CD8-positive, alpha-beta memory T cell (primary cell): ENCODE measurements around the gene ZDHHC14. TPM values are rescaled to one million over a fixed set of nuclear protein-coding genes. Genes with fewer than 3 reads are reported as not detected.
"Not testable (repeated sequence)": the region's sequence is repeated elsewhere in the genome, so short reads cannot be mapped to it uniquely, and the experiment has no call there.

ENCODE experiments used
- CTCF ChIA-PET: fragments of 350-600 bp; sonication (Branson Sonifier 250); formaldehyde crosslinking; loops from one replicate; lab custom pipeline; 2021; ENCODE audit warnings: antibody characterized with exemption; lab: Charles Lee
- POLR2A ChIA-PET: fragments of 350-600 bp; sonication (Branson Sonifier 250); formaldehyde crosslinking; loops from one replicate; lab custom pipeline; 2021; ENCODE audit warnings: antibody characterized with exemption; lab: Charles Lee
- DNase-seq, 5 donors: peaks; one replicate each; pipeline versions ENCODE4 v3.0.0 to v3.0.0-alpha.2; 2020 to 2022; ENCODE audit warnings: mixed read lengths in 1 of 5
- H3K27ac ChIP-seq: one replicate; pipeline ENCODE4 v1.7.0; 2013; ENCODE audit warnings: low read depth, mild to moderate bottlenecking, low read length, moderate library complexity
- H3K27me3 ChIP-seq: 2 replicates; pipeline ENCODE4 v1.7.0; 2013; ENCODE audit warnings: low read length, mild to moderate bottlenecking; ENCODE audit not compliant: insufficient read depth, poor library complexity, severe bottlenecking
- H3K36me3 ChIP-seq: 2 replicates; pipeline ENCODE4 v1.7.0; 2013; ENCODE audit warnings: mild to moderate bottlenecking, low read length, moderate library complexity; ENCODE audit not compliant: insufficient read depth
- H3K4me1 ChIP-seq: 2 replicates; pipeline ENCODE4 v1.7.0; 2013; ENCODE audit warnings: mild to moderate bottlenecking, low read length, moderate library complexity; ENCODE audit not compliant: insufficient read depth
- H3K4me3 ChIP-seq: 2 replicates; pipeline ENCODE4 v1.7.0; 2013; ENCODE audit warnings: mild to moderate bottlenecking, low read length
- H3K9me3 ChIP-seq: 2 replicates; pipeline ENCODE4 v1.7.0; 2013; ENCODE audit warnings: mild to moderate bottlenecking, low read length
- H3K27ac Mint-ChIP-seq, 8 donors: one replicate each; pipeline ENCODE4 v1.8.0; 2020 to 2021; ENCODE audit warnings: mixed read lengths in 8 of 8, mild to moderate bottlenecking in 6 of 8, inconsistent platforms in 3 of 8, moderate library complexity in 3 of 8
- H3K27me3 Mint-ChIP-seq, 2 donors: one replicate each; pipeline ENCODE4 v1.8.0; 2020 to 2021; ENCODE audit warnings: mixed read lengths in 2 of 2, mild to moderate bottlenecking in 1 of 2, moderate library complexity in 1 of 2
- H3K36me3 Mint-ChIP-seq, 3 donors: one replicate each; pipeline ENCODE4 v1.8.0; 2020 to 2021; ENCODE audit warnings: mixed read lengths in 3 of 3, inconsistent platforms in 1 of 3, mild to moderate bottlenecking in 1 of 3
- H3K4me1 Mint-ChIP-seq, 3 donors: one replicate each; pipeline ENCODE4 v1.8.0; 2020 to 2021; ENCODE audit warnings: mixed read lengths in 3 of 3, inconsistent platforms in 1 of 3, mild to moderate bottlenecking in 1 of 3
- H3K4me3 Mint-ChIP-seq, 7 donors: one replicate each; pipeline ENCODE4 v1.8.0; 2020 to 2021; ENCODE audit warnings: mixed read lengths in 7 of 7, mild to moderate bottlenecking in 6 of 7, moderate library complexity in 4 of 7, inconsistent platforms in 2 of 7
- H3K9me3 Mint-ChIP-seq, 5 donors: one replicate each; pipeline ENCODE4 v1.8.0; 2020 to 2022; ENCODE audit warnings: mixed read lengths in 5 of 5, mild to moderate bottlenecking in 3 of 5, moderate library complexity in 2 of 5, inconsistent platforms in 1 of 5
- polyA plus RNA-seq: library from polyadenylated mRNA; unstranded; fragments of 300-500 nt; fragmentation: Illumina TruSeq; gene quantifications from one replicate; pipeline ENCODE4 v1.2.3, GENCODE V29; 2021
- total RNA-seq, 2 experiments: library from RNA; stranded (reverse); gene quantifications; one replicate each; pipeline ENCODE4 v1.2.3, GENCODE V29; 2021

ZDHHC14 gene
- total and polyA plus RNA-seq, 3 experiments from 2014 or later, result 4.2 to 8.1 (median 6.3) TPM

DNA sequence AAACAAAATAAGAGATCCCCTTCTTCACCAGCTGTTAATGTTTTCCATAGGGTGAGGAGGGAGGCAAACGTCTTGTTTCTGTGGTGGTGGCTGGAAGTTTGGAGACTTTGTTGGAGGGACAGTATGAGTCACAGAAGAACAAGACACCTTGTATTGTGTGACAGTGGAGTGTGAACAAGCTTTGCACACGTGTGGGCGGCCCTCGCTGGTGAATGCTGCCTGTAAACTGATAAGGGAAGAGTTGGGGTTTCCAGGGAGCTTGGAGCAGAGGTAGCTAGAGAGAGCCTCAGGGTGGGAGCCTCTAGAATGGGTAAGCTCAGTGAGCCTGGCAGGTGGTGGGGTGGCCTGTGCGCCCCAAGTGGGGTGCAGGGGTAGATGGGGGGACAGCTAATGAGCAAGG lies 78.3 kb downstream of the ZDHHC14 start:
- no peak overlapping the region for H3K27ac ChIP-seq
- ChIA-PET POLR2A (interaction anchor here (0.6 kb wide), 1 partner anchor 109 kb away, joined by 3 read pairs; no protein-coding TSS in a partner anchor), CTCF (no interaction called here)
- Mint-ChIP-seq H3K4me3 (no peak overlapping the region), H3K27ac (peak overlapping the region in 3 of 8 donors; percentile 29 to 81 (median 64)), H3K36me3 (peaks cover 0 to 4% (median 0%) of the 10 kb centered on the region in 3 donors), H3K27me3 (peaks cover 0 to 1% of the 10 kb centered on the region in 2 donors), H3K4me1 (peaks cover 19 to 24% (median 24%) of the 10 kb centered on the region in 3 donors), H3K9me3 (no peaks in the 10 kb centered on the region)
- H3K4me3 ChIP-seq, result no peak overlapping the region
- DNase-seq, result no peak
- no peaks in the 10 kb centered on the region for H3K27me3 ChIP-seq
- H3K9me3 ChIP-seq, result no peaks in the 10 kb centered on the region
- peaks cover 18% of the 10 kb centered on the region for H3K4me1 ChIP-seq
- no peaks in the 10 kb centered on the region for H3K36me3 ChIP-seq

DNA sequence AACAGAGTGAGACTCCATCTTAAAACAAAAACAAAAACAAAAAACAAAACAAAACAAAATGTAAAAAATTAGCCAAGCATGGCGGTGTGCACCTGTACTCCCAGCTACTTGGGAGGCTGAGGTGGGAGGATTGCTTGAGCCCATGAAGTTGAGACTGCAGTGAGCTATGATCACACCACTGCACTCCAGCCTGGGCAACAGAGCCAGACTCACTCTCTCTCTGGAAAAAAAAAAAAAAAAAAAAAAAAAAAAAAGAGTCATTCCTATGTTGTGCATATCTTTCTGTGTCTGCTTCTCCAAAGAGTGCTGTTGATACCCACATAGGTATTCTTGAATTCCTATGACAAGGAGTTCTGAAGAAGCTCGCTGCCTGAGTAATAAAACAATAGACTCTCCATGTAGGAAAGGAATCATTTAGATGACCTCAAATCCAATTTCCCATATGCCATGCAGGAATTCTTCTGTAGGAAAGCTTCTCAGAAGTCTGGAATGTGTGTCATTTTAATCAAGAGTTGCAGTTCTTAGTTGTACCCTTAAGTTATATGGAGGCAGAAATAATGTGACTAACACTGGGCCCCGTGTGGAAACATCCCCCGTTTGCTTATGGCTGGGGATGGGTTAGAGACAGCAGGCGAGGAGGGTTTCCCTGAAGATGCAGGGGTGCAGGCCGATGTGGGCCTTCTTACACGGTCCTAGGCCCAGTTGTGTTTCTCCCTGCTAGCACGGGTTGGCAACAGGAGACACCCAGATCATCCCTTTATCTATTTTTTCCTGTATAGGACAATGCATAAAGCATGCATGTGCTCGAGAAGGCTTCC lies 79.4 kb downstream of the ZDHHC14 start:
- ChIA-PET POLR2A (interaction anchor here (0.7 kb wide), 1 partner anchor 15 kb away, joined by 3 read pairs; no protein-coding TSS in a partner anchor), CTCF (no interaction called here)
- H3K36me3 Mint-ChIP-seq, result peaks cover 0 to 4% (median 0%) of the 10 kb centered on the region in 3 donors
- H3K27ac Mint-ChIP-seq, result peak overlapping the region in 5 of 8 donors; percentile 18 to 90 (median 54)
- peak overlapping the region in 3 of 7 donors; percentile 7 to 38 (median 29) for H3K4me3 Mint-ChIP-seq
- no peak overlapping the region for H3K4me3 ChIP-seq
- DNase-seq, result no peak
- peaks cover 0 to 1% of the 10 kb centered on the region in 2 donors for H3K27me3 Mint-ChIP-seq
- H3K4me1 Mint-ChIP-seq, result peaks cover 19 to 27% (median 24%) of the 10 kb centered on the region in 3 donors
- peaks cover 18% of the 10 kb centered on the region for H3K4me1 ChIP-seq
- no peaks in the 10 kb centered on the region for H3K36me3 ChIP-seq
- no peaks in the 10 kb centered on the region for H3K27me3 ChIP-seq
- H3K9me3 Mint-ChIP-seq, result no peaks in the 10 kb centered on the region
- no peaks in the 10 kb centered on the region for H3K9me3 ChIP-seq
- no peak overlapping the region for H3K27ac ChIP-seq

DNA sequence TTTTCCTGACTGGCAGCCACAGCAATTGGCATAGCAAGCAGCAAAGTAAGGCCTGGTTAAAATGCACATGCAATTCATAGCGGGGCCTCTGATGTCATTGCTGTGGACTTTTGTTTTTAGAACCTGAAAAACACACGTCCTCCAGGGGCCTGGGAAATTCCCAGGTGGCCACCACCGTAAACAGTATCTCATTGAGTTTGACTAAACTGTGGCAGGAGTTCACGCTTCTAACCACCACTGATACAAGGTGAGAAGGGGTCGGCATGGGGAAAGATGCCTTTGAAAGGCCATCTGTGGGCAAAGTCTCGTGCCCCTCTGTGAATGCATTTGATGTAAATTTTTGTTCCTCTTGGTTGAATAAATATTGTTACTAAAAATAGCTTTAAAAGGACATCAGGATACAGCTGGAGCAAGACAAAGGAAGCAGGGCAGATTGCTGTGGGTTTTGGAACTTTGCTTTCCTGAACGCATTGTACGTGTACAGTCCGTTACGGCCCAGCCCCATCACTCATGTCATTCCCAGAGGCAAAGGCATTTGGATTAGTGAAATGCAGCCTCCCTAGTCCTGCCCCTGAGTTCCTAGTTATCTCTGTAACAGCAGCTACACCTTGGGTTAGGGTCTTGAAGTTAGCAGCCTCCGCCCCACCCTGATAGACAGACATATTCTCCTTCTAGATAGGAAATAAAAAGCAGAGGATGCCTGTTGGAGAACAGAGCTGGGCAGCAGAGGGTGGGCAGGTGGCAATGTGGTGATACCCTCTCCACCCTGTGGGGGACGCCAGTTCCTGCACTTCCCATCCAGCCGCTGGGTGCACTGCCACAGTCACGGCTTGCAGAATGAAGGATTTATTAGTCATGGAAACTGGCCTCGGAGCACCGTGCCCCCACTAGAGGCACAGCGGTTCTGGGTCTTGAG lies 80.3 kb downstream of the ZDHHC14 start:
- Mint-ChIP-seq H3K4me3 (peak overlapping the region in 3 of 7 donors; percentile 7 to 38 (median 29)), H3K9me3 (no peaks in the 10 kb centered on the region), H3K4me1 (peaks cover 16 to 24% (median 21%) of the 10 kb centered on the region in 3 donors), H3K27ac (peak overlapping the region in 7 of 8 donors; percentile 2 to 90 (median 54)), H3K27me3 (peaks cover 0 to 1% of the 10 kb centered on the region in 2 donors), H3K36me3 (peaks cover 0 to 2% (median 0%) of the 10 kb centered on the region in 3 donors)
- Histone ChIP-seq H3K9me3 (no peaks in the 10 kb centered on the region), H3K4me1 (peaks cover 15% of the 10 kb centered on the region), H3K4me3 (no peak overlapping the region), H3K27me3 (no peaks in the 10 kb centered on the region), H3K27ac (no peak overlapping the region), H3K36me3 (no peaks in the 10 kb centered on the region)
- ChIA-PET CTCF (no interaction called here), POLR2A (no interaction called here)
- DNase-seq, result peak in 2 of 5 donors; percentile 20 to 37

DNA sequence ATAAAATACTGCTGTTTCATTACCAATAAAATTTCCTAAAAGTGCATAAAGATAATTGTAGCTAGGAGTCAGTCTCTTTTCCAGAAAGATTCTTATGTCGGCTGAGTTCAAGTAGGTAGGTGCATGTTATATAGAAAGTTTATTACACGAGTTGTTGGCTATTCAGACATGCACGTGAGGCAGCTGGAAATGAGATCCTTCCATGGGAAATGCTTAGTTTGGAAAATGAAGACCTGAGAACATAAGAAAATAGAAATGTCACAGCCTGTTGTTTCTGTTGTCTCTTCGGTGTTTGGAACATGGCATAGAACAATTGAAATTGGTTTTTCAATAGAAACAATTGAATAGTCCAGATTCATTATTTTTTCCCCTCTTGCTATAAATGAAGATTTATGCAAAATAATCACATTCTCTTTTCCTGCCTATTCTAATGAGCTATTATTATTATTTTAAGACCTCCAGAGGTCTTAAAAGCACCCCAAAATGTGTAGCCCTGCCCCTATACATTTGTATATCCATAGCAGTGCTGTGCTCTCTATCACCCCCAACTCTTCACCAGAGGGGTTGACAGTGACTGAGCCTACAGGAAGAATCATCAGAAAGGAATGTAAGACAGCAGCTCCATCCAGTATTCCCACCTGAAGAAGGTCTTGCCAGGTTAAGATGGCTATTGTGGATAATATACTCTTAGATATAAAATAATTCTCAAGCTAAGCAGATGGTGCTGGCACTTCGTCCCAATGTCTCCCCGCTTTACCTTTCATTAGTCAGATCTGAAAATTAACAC lies 82.2 kb downstream of the ZDHHC14 start:
- H3K27me3 ChIP-seq, result no peaks in the 10 kb centered on the region
- H3K9me3 ChIP-seq, result no peaks in the 10 kb centered on the region
- no peak overlapping the region for H3K27ac ChIP-seq
- ChIA-PET CTCF (interaction anchor here (0.8 kb wide), 1 partner anchor 129 kb away, joined by 4 read pairs; no protein-coding TSS in a partner anchor), POLR2A (no interaction called here)
- Mint-ChIP-seq H3K27ac (no peak overlapping the region), H3K36me3 (no peaks in the 10 kb centered on the region), H3K27me3 (no peaks in the 10 kb centered on the region), H3K4me3 (no peak overlapping the region), H3K4me1 (peaks cover 11 to 16% (median 16%) of the 10 kb centered on the region in 3 donors), H3K9me3 (no peaks in the 10 kb centered on the region)
- no peak for DNase-seq
- H3K4me1 ChIP-seq, result peaks cover 11% of the 10 kb centered on the region
- H3K4me3 ChIP-seq, result no peak overlapping the region
- H3K36me3 ChIP-seq, result no peaks in the 10 kb centered on the region

DNA sequence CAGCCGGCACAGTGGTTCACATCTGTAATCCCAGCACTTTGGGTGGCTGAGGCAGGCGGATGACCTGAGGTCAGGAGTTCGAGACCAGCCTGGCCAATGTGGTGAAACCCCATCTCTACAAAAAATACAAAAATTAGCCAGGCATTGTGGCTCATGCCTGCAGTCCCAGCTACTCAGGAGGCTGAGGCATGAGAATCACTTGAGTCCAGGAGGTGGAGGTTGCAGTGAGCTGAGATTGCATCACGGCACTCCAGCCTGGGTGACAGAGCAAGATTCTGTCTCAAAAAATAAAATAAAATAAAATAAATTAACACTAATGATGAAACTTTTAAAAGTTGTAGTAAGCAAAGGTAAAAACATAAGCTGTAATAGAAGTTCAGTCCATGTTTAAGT lies 82.7 kb downstream of the ZDHHC14 start:
- H3K36me3 Mint-ChIP-seq, H3K36me3 ChIP-seq, H3K27ac Mint-ChIP-seq, CTCF ChIA-PET, H3K9me3 ChIP-seq, DNase-seq, H3K4me3 Mint-ChIP-seq, POLR2A ChIA-PET, H3K4me3 ChIP-seq, H3K27me3 ChIP-seq, H3K27ac ChIP-seq, H3K27me3 Mint-ChIP-seq, H3K9me3 Mint-ChIP-seq: not testable (repeated sequence)
- H3K4me1 ChIP-seq, result peaks cover 11% of the 10 kb centered on the region
- peaks cover 11 to 16% (median 16%) of the 10 kb centered on the region in 3 donors for H3K4me1 Mint-ChIP-seq

DNA sequence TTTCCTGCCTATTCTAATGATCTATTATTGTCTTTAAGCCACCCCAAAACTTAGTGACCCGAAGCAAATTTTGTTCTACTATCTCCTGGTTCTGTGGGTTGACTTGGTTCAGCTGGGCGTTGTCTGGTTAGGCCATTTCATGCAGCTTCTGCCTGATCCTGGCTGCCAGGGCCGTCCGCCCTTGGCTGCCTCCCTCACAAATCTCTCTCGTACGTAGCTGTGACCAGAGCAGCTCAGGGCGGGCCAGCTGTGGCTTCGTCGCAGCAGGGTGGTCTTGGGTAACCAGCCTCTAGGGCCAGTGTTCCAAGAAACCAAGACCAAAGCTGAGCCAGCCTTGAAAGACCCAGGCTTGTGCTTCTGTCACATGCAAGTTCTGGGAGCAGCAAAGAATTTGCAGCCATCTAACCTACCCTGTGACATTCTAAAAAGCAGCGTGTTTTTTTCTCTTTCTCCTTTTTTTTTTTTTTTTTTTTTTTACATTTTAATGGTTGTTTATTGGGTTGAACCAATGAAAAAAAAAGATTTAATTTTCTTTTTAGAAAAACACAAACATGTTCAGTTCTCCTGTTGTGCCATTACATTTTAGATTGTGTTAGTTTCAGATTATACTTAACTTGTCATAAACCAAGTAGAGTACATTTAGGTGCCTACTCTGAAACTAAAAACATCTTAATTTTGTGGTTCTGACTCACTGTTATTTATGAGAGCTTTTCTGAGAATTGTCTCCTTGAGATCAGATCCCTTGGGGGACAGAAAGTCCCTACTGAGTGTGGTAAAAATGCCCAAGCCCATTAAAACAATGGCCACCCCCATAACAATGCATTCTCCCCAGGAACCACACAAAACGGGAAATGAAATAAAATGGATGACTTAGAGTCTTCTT lies 83.9 kb downstream of the ZDHHC14 start:
- no peaks in the 10 kb centered on the region for H3K36me3 Mint-ChIP-seq
- Histone ChIP-seq H3K36me3 (no peaks in the 10 kb centered on the region), H3K4me1 (peaks cover 11% of the 10 kb centered on the region), H3K4me3 (no peak overlapping the region), H3K9me3 (no peaks in the 10 kb centered on the region), H3K27ac (peak overlapping the region; percentile 32), H3K27me3 (no peaks in the 10 kb centered on the region)
- H3K4me1 Mint-ChIP-seq, result peaks cover 11 to 13% (median 11%) of the 10 kb centered on the region in 3 donors
- H3K4me3 Mint-ChIP-seq, result no peak overlapping the region
- ChIA-PET CTCF (interaction anchor here (1.0 kb wide), 1 partner anchor 9 kb away, joined by 3 read pairs; no protein-coding TSS in a partner anchor), POLR2A (no interaction called here)
- H3K9me3 Mint-ChIP-seq, result no peaks in the 10 kb centered on the region
- H3K27me3 Mint-ChIP-seq, result no peaks in the 10 kb centered on the region
- DNase-seq, result no peak
- H3K27ac Mint-ChIP-seq, result peak overlapping the region in 1 of 8 donors; percentile 58

DNA sequence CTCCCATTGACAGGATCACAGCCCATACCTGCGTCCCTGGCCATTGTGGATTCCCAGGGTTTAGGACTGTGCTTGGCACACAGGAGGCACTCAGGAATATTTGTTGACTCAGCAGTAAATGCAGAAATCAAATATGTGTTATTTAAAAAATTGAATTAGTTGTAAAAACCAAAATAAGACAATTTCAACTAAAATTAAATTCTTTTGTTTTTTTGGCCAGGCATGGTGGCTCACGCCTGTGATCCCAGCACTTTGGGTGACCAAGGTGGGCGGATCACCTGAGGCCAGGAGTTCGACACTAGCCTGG lies 85.3 kb downstream of the ZDHHC14 start:
- peaks cover under 1 to 4% (median under 1%) of the 10 kb centered on the region in 3 donors for H3K4me1 Mint-ChIP-seq
- no peak overlapping the region for H3K4me3 Mint-ChIP-seq
- H3K27ac Mint-ChIP-seq, result no peak overlapping the region
- ChIA-PET POLR2A (no interaction called here), CTCF (no interaction called here)
- no peak for DNase-seq
- H3K27me3 Mint-ChIP-seq, result no peaks in the 10 kb centered on the region
- H3K36me3 ChIP-seq, result no peaks in the 10 kb centered on the region
- no peaks in the 10 kb centered on the region for H3K9me3 ChIP-seq
- no peaks in the 10 kb centered on the region for H3K27me3 ChIP-seq
- H3K36me3 Mint-ChIP-seq, result no peaks in the 10 kb centered on the region
- H3K9me3 Mint-ChIP-seq, result no peaks in the 10 kb centered on the region
- no peak overlapping the region for H3K27ac ChIP-seq
- no peak overlapping the region for H3K4me3 ChIP-seq
- peaks cover under 1% of the 10 kb centered on the region for H3K4me1 ChIP-seq
